HepG2 (cell line): ENCODE data around the gene NKPD1. TPM values are rescaled to one million over a fixed set of nuclear protein-coding genes. Genes with fewer than 3 reads are reported as not detected.

ENCODE experiments used
- ATAC-seq: fragments of 200-7000 bp; cut with Tn5 transposase; 3 replicates; pipeline ENCODE4 v1.9.1; 2020; ENCODE audit warnings: mild to moderate bottlenecking, moderate library complexity
- BruUV-seq: library from RNA; stranded (reverse); fragments of 400-500 nt; replicated peaks from 2 replicates; lab custom pipeline; 2021; lab: Mats Ljungman, UMichigan
- CTCF ChIA-PET: fragments of 300-600 bp; formaldehyde crosslinking; extraction: SDS; loops from one replicate; lab custom pipeline; 2021; ENCODE audit warnings: low total read pairs, inconsistent platforms, low intra/inter-chr PET ratio; lab: Yijun Ruan, JAX
- POLR2A ChIA-PET: fragments of 350-600 bp; sonication (Branson Sonifier 250); formaldehyde crosslinking; loops from one replicate; lab custom pipeline; 2020; ENCODE audit warnings: antibody characterized with exemption, inconsistent platforms; lab: Yijun Ruan, JAX
- DNase-seq: peaks from one replicate; pipeline ENCODE4 v3.0.0-alpha.2; 2015; ENCODE audit warnings: low spot score
- FAIRE-seq: peaks from 3 replicates; lab custom pipeline; 2011; peaks lifted over from hg19 to GRCh38; lab: Jason Lieb, UNC
- H2AFZ ChIP-seq: one replicate; pipeline ENCODE4 v1.6.1; 2011; ENCODE audit warnings: low read length, inconsistent platforms
- H3K27ac ChIP-seq: fragments of 300-600 bp; 3 replicates; pipeline ENCODE4 v1.8.0; 2011; ENCODE audit warnings: mixed run types, mild to moderate bottlenecking, mixed read lengths, low read length, inconsistent platforms; ENCODE audit not compliant: insufficient read depth; ENCODE audit errors: extremely low read length
- H3K27me3 ChIP-seq, 2 experiments: fragments of 200-600 bp in 1 of 2; 2 replicates in 1 of 2; 3 replicates in 1 of 2; pipeline versions ENCODE4 v1.6.0 to v1.8.0; 2011; ENCODE audit warnings: low read length in 2 of 2, mild to moderate bottlenecking in 2 of 2, moderate library complexity in 2 of 2, inconsistent platforms in 1 of 2; ENCODE audit not compliant: insufficient read depth in 2 of 2, control insufficient read depth in 1 of 2
- H3K36me3 ChIP-seq, 2 experiments: fragments of 200-600 bp in 1 of 2; replicated peaks in 1 of 2; 2 replicates in 1 of 2; 3 replicates in 1 of 2; pipeline versions ENCODE4 v1.5.1 to v1.8.0; 2011; ENCODE audit warnings: low read length in 2 of 2, inconsistent platforms in 1 of 2; ENCODE audit not compliant: insufficient read depth in 2 of 2, control insufficient read depth in 1 of 2
- H3K4me1 ChIP-seq: 2 replicates; pipeline ENCODE4 v1.5.1; 2012; ENCODE audit warnings: low read length, inconsistent platforms; ENCODE audit not compliant: insufficient read depth
- H3K4me2 ChIP-seq: 2 replicates; pipeline ENCODE4 v1.6.0; 2011; ENCODE audit warnings: low read depth, low read length, inconsistent platforms
- H3K4me3 ChIP-seq, 3 experiments: fragments of 200-600 bp in 1 of 3; sonication (generic), shearing (Covaris generic) in 1 of 3; replicated peaks in 1 of 3; 2 replicates each; pipeline ENCODE4 v1.5.1; 2011 to 2016; ENCODE audit warnings: low read length in 3 of 3, inconsistent platforms in 2 of 3, low read depth in 2 of 3, mild to moderate bottlenecking in 2 of 3, control low read depth in 1 of 3, mixed read lengths in 1 of 3; ENCODE audit not compliant: insufficient read depth in 1 of 3
- H3K79me2 ChIP-seq: one replicate; pipeline ENCODE4 v1.6.1; 2011; ENCODE audit warnings: low read length, inconsistent platforms; ENCODE audit not compliant: insufficient read depth
- H3K9ac ChIP-seq: 2 replicates; pipeline ENCODE4 v1.6.0; 2011; ENCODE audit warnings: mild to moderate bottlenecking, low read depth, low read length, inconsistent platforms; ENCODE audit not compliant: insufficient read depth
- H3K9me3 ChIP-seq: 2 replicates; pipeline ENCODE4 v1.5.1; 2012; ENCODE audit warnings: mild to moderate bottlenecking, low read length
- H4K20me1 ChIP-seq: 2 replicates; pipeline ENCODE4 v1.6.0; 2011; ENCODE audit warnings: inconsistent platforms, mild to moderate bottlenecking, low read length, moderate library complexity; ENCODE audit not compliant: insufficient read depth
- GPN1 ChIP-seq: sonication (generic); formaldehyde crosslinking; IDR thresholded peaks from 2 replicates; pipeline ENCODE4 v1.5.1; 2020; ENCODE audit warnings: missing genetic modification reagents, borderline replicate concordance
- HMGXB3 ChIP-seq: sonication (generic); formaldehyde crosslinking; IDR thresholded peaks from 2 replicates; pipeline ENCODE4 v1.4.0; 2020; ENCODE audit warnings: missing genetic modification reagents, borderline replicate concordance
- ZBTB2 ChIP-seq: sonication (generic); formaldehyde crosslinking; IDR thresholded peaks from 2 replicates; pipeline ENCODE4 v1.8.0; 2022; ENCODE audit warnings: low read depth, missing genetic modification reagents
- ZBTB40 ChIP-seq, 2 experiments: fragments of 450-650 bp in 1 of 2; sonication (generic) in 1 of 2; formaldehyde crosslinking in 1 of 2; IDR thresholded peaks; 2 replicates each; pipeline versions ENCODE4 v1.6.1 to v1.8.0; 2016 to 2022; ENCODE audit warnings: antibody characterized with exemption in 1 of 2, mild to moderate bottlenecking in 1 of 2, missing genetic modification reagents in 1 of 2
- ZNF329 ChIP-seq: sonication (generic); formaldehyde crosslinking; IDR thresholded peaks from 2 replicates; pipeline ENCODE4 v1.9.0; 2021; ENCODE audit warnings: low read depth, mild to moderate bottlenecking, missing genetic modification reagents
- WGBS: methylation state at CpG from one replicate; pipeline ENCODE4 v1.1.6; 2017; ENCODE audit warnings: low lambda C conversion rate; 5-methylcytosine and 5-hydroxymethylcytosine counted together
- in situ Hi-C: cut with HindIII; loops from 2 replicates; pipeline ENCODE4 v1.10.0; 2017; ENCODE audit warnings: low pct_unique_long_range_greater_than_20kb; ENCODE audit not compliant: extremely low pct_ligation_motif_present
- intact Hi-C: fragments of 100-400 bp; cut with micrococcal nuclease; formaldehyde crosslinking; loops from one replicate; pipeline ENCODE4 v1.10.0; 2022; ENCODE audit not compliant: unreplicated experiment
- polyA plus RNA-seq, 8 experiments: library from polyadenylated mRNA; depleted of rRNA in 3 of 8; stranded (reverse) in 7 of 8; unstranded in 1 of 8; fragments of >200 nt; fragmentation: Illumina TruSeq in 4 of 8; extraction: Trizol in 4 of 8; gene quantifications; 2 replicates each; pipeline versions ENCODE4 v1.2.1 to v1.2.3, GENCODE V29; 2011 to 2016; ENCODE audit warnings: low read depth in 4 of 8, missing spikeins in 1 of 8, mixed read lengths in 1 of 8; ENCODE audit not compliant: insufficient read depth in 1 of 8
- total RNA-seq, 5 experiments: library from RNA; depleted of rRNA; stranded (reverse); fragments of >200 nt; fragmentation: Illumina TruSeq; extraction: Trizol; gene quantifications; 2 replicates each; pipeline ENCODE4 v1.2.3, GENCODE V29; 2016; ENCODE audit warnings: low read depth in 1 of 5

The NKPD1 gene
- total and polyA plus RNA-seq, 2 of the 13 experiments (the other 11 are each of a cell fraction or from before 2014, with no cell fraction given) = 0.03 TPM; not detected in 1

GRCh38 chr19:45117167-45117594, 43.6 kb downstream of the NKPD1 start:
- Histone ChIP-seq H2AFZ (no peak overlapping the region), H3K79me2 (peaks cover 78% of the 10 kb centered on the region), H4K20me1 (peaks cover 19% of the 10 kb centered on the region), H3K4me3 (no peak overlapping the region), H3K9ac (no peak overlapping the region), H3K36me3 (peaks cover 0 to 2% of the 10 kb centered on the region in 2 experiments; a peak in 2 of 5 replicates), H3K9me3 (no peaks in the 10 kb centered on the region), H3K27me3 (no peaks in the 10 kb centered on the region), H3K4me1 (peaks cover 32% of the 10 kb centered on the region), H3K27ac (no peak overlapping the region), H3K4me2 (no peak overlapping the region)
- intact Hi-C loops (no loop called here), in situ Hi-C loops (no loop called here)
- ATAC-seq (no peak), FAIRE-seq (no peak), DNase-seq (no peak)
- ChIA-PET CTCF (no interaction called here), POLR2A (interaction anchor here (1.6 kb wide), 1 partner anchor 8 kb away, joined by 4 read pairs; no protein-coding TSS in a partner anchor)
- no TSS peak for BruUV-seq
- 92% methylated on average over 9 of the region's 16 CpGs for WGBS
- TF ChIP-seq ZNF329 (CRISPR knock-in tag) (no peak), HMGXB3 (CRISPR knock-in tag) (no peak), ZBTB40 (IDR thresholded peaks at IDR 0.05) (no peak), ZBTB40 (CRISPR knock-in tag; IDR thresholded peaks at IDR 0.05) (no peak), ZBTB2 (no peak), GPN1 (no peak)
